Measurements from ENCODE around the gene FAM25G. TPM values are rescaled to one million over a fixed set of nuclear protein-coding genes. Genes with fewer than 3 reads are reported as not detected.

FAM25G gene
- total and polyA plus RNA-seq, 2 donors, result not detected

DNA sequence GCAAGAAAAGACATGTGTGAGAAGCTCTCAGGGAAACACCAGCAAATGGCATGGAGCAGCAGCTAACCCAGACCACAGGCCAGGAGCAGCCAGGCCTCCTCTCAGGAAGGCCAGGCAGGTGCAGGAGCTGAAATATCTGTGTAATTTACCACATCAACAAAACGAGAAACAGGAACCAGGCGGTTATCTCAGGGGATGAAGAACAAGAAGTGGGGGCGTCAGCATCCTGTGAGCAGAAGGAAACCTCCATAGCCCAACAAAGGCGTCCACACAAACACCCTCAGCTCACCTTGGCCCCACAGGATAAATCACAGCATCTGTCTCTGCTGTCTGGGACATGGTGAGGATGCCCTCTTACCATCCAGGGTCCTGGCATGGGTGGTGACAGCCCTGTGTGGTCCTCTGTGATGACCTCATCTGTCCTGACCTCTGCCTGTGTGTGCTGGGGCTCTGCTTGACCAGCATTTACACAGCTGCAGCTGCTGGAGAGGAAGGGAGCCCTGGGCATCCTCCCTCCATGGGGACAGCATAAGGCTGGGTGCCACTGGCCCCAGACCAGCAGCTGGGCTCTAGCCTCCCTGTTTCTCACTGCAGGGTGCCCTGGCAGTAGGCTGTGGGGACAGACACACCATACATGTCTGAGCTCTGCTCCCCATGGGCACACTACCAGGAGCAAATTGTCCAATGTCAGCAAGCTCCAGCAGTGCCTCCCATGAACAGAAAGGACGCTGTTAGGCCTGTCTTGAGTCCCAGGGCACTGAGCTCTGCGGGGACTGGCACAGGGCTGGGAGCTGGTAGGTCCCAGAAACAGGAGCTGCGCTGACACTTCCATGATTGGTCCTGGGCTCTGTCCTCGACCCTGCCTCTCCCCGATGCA is 42.2 kb downstream of the FAM25G start:
- Histone ChIP-seq H3K36me3 (ENCODE audit: insufficient read depth) (no peaks in the 10 kb centered on the region), H3K4me3 (ENCODE audit: low read depth, low read length) (no peak overlapping the region), H3K27ac (ENCODE audit: low read depth) (no peak overlapping the region), H3K4me1 (ENCODE audit: insufficient read depth) (no peaks in the 10 kb centered on the region)
- no peak for DNase-seq (ENCODE audit: extremely low spot score)
- 77% methylated on average over 9 of the region's 9 CpGs for WGBS

GRCh38 chr10:47447705-47448104 is 43.8 kb downstream of the FAM25G start:
- WGBS, result 82% methylated on average over 3 of the region's 3 CpGs
- Histone ChIP-seq H3K36me3 (ENCODE audit: insufficient read depth) (no peaks in the 10 kb centered on the region), H3K4me1 (ENCODE audit: insufficient read depth) (no peaks in the 10 kb centered on the region), H3K27ac (ENCODE audit: low read depth) (no peak overlapping the region), H3K4me3 (ENCODE audit: low read depth, low read length) (no peak overlapping the region)
- DNase-seq (ENCODE audit: extremely low spot score), result no peak

- no peaks in the 10 kb centered on the region for H3K4me1 ChIP-seq (ENCODE audit: insufficient read depth)
- H3K36me3 ChIP-seq (ENCODE audit: insufficient read depth), result no peaks in the 10 kb centered on the region
- no peak overlapping the region for H3K27ac ChIP-seq (ENCODE audit: low read depth)
- WGBS, result 85% methylated on average over 4 of the region's 4 CpGs
- DNase-seq (ENCODE audit: extremely low spot score), result no peak
- no peak overlapping the region for H3K4me3 ChIP-seq (ENCODE audit: low read depth, low read length)
Observed at GRCh38 chr10:47447209-47447608, 44.3 kb downstream of the FAM25G start.

GRCh38 chr10:47445720-47446119 is 45.8 kb downstream of the FAM25G start:
- H3K27ac ChIP-seq (ENCODE audit: low read depth), result no peak overlapping the region

DNA sequence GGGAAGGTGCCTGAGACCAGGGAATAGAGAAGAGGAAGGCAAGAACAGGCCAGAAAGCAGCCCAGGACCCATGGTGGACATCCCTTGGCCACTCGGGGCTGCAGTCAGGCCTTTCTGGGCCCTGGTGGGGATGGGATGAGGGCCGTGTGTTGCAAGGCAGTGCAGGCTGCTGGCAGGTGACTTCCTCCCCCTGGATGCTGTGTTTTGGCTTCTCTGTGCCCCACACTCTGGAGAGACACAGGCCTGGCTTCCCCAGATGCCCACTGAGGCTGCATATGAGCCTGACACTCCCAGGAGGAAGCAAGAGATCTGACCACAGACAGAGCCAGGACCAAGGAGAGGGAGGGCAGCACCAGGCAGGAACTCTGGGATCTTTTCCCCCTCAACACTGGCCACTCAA is 47.5 kb downstream of the FAM25G start:
- 76% methylated on average over 2 of the region's 2 CpGs for WGBS
- Histone ChIP-seq H3K27ac (ENCODE audit: low read depth) (no peak overlapping the region), H3K36me3 (ENCODE audit: insufficient read depth) (no peaks in the 10 kb centered on the region), H3K4me1 (ENCODE audit: insufficient read depth) (no peaks in the 10 kb centered on the region), H3K4me3 (ENCODE audit: low read depth, low read length) (no peak overlapping the region)
- DNase-seq (ENCODE audit: extremely low spot score), result no peak

More at GRCh38 chr10:47445720-47446119, 45.8 kb downstream of the FAM25G start:
- no peak for DNase-seq (ENCODE audit: extremely low spot score)
- WGBS, result 78% methylated on average over 1 of the region's 1 CpG
- Histone ChIP-seq H3K4me3 (ENCODE audit: low read depth, low read length) (no peak overlapping the region), H3K36me3 (ENCODE audit: insufficient read depth) (no peaks in the 10 kb centered on the region), H3K4me1 (ENCODE audit: insufficient read depth) (no peaks in the 10 kb centered on the region)

- no peak overlapping the region for H3K27ac ChIP-seq (ENCODE audit: low read depth)
- no peaks in the 10 kb centered on the region for H3K4me1 ChIP-seq (ENCODE audit: insufficient read depth)
- H3K4me3 ChIP-seq (ENCODE audit: low read depth, low read length), result no peak overlapping the region
- no peak for DNase-seq (ENCODE audit: extremely low spot score)
- H3K36me3 ChIP-seq (ENCODE audit: insufficient read depth), result no peaks in the 10 kb centered on the region
- WGBS, result 82% methylated on average over 2 of the region's 2 CpGs
Observed at GRCh38 chr10:47443145-47443544, 48.4 kb downstream of the FAM25G start.

GRCh38 chr10:47442351-47442750 is 49.1 kb downstream of the FAM25G start:
- H3K27ac ChIP-seq (ENCODE audit: low read depth), result no peak overlapping the region
- DNase-seq (ENCODE audit: extremely low spot score), result no peak
- WGBS, result 82% methylated on average over 5 of the region's 5 CpGs

GRCh38 chr10:47441938-47442337 is 49.6 kb downstream of the FAM25G start:
- WGBS, result 74% methylated on average over 4 of the region's 4 CpGs
- Histone ChIP-seq H3K36me3 (ENCODE audit: insufficient read depth) (no peaks in the 10 kb centered on the region), H3K27ac (ENCODE audit: low read depth) (no peak overlapping the region), H3K4me3 (ENCODE audit: low read depth, low read length) (no peak overlapping the region), H3K4me1 (ENCODE audit: insufficient read depth) (no peaks in the 10 kb centered on the region)
- DNase-seq (ENCODE audit: extremely low spot score), result no peak

More at GRCh38 chr10:47442351-47442750, 49.1 kb downstream of the FAM25G start:
- no peaks in the 10 kb centered on the region for H3K36me3 ChIP-seq (ENCODE audit: insufficient read depth)
- no peaks in the 10 kb centered on the region for H3K4me1 ChIP-seq (ENCODE audit: insufficient read depth)
- no peak overlapping the region for H3K4me3 ChIP-seq (ENCODE audit: low read depth, low read length)

- DNase-seq (ENCODE audit: extremely low spot score), result no peak
- 86% methylated on average over 4 of the region's 4 CpGs for WGBS
- no peak overlapping the region for H3K27ac ChIP-seq (ENCODE audit: low read depth)
- no peaks in the 10 kb centered on the region for H3K4me1 ChIP-seq (ENCODE audit: insufficient read depth)
- H3K36me3 ChIP-seq (ENCODE audit: insufficient read depth), result no peaks in the 10 kb centered on the region
- H3K4me3 ChIP-seq (ENCODE audit: low read depth, low read length), result no peak overlapping the region
Observed at GRCh38 chr10:47440207-47440606, 51.3 kb downstream of the FAM25G start.

DNA sequence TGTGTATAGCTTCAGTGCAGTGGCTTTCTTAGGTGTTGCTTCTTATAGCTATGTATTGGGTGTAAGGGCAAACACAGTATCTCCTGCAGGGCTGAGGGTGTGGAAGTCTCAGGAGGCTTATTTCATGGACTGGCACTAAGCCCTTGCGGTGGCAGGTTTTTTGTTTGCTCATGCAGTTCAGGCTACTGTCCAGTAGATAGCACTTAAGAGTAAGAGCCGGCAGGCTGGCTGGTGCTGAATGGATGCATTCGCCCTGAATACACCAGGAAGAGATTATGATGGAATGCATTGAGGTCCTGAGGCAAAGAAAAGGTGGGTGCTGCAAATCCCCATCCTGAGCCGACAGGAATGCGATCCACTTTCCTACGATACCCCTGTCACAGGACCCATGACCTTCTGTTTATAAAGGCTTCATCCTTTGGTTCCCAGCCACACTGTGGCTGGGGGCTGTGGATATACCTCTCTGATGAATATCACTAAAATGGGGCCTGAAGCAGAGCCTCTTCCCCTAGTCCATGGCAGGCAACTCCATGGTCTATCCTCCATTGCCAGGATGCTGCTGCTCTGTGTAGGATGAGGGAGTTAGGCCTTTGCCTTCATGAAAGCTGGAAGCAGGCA is 52.5 kb downstream of the FAM25G start:
- DNase-seq (ENCODE audit: extremely low spot score), result no peak
- no peaks in the 10 kb centered on the region for H3K4me1 ChIP-seq (ENCODE audit: insufficient read depth)
- WGBS, result 51% methylated on average over 6 of the region's 6 CpGs
- no peak overlapping the region for H3K4me3 ChIP-seq (ENCODE audit: low read depth, low read length)
- no peak overlapping the region for H3K27ac ChIP-seq (ENCODE audit: low read depth)
- no peaks in the 10 kb centered on the region for H3K36me3 ChIP-seq (ENCODE audit: insufficient read depth)

Small RNA genes lying within 50 kb of the gene (small RNA-seq; reads per million reads assigned to genes)
- gene AL591684.3, result not detected
- gene RNA5SP312, result not detected

Other genes starting within 250 kb of the FAM25G start
- gene GDF10, start 191.5 kb downstream of the FAM25G start, total RNA-seq, result 7.8 TPM
- 1.8 TPM for gene GDF10, start 191.5 kb downstream of the FAM25G start, polyA plus RNA-seq
- gene GDF2, start 169.2 kb downstream of the FAM25G start, total RNA-seq, result not detected
- gene GDF2, start 169.2 kb downstream of the FAM25G start, polyA plus RNA-seq, result not detected
- gene RBP3, start 143.3 kb downstream of the FAM25G start, total RNA-seq, result not detected
- gene RBP3, start 143.3 kb downstream of the FAM25G start, polyA plus RNA-seq, result not detected
- gene ZNF488, start 107.4 kb downstream of the FAM25G start, total RNA-seq, result 0.63 TPM
- gene ZNF488, start 107.4 kb downstream of the FAM25G start, polyA plus RNA-seq, result 0.41 TPM
- gene ANXA8, start 7.6 kb downstream of the FAM25G start, total RNA-seq, result 7.7 TPM
- gene ANXA8, start 7.6 kb downstream of the FAM25G start, polyA plus RNA-seq, result 14.3 TPM
- 7.6 TPM for gene AGAP9, start 31.9 kb upstream of the FAM25G start, total RNA-seq
- gene AGAP9, start 31.9 kb upstream of the FAM25G start, polyA plus RNA-seq, result 4.8 TPM